HEK293 (cell line): ENCODE data around the gene EVI5.

Experiments used
- CTCF ChIA-PET: fragments of 350-600 bp; formaldehyde crosslinking; extraction: SDS; loops from one replicate; lab custom pipeline; 2021; ENCODE audit warnings: antibody characterized with exemption; lab: Yijun Ruan, JAX
- POLR2A ChIA-PET: fragments of 300-600 bp; formaldehyde crosslinking; extraction: SDS; loops from one replicate; lab custom pipeline; 2020; ENCODE audit warnings: antibody characterized with exemption, inconsistent platforms; lab: Yijun Ruan, JAX
- H3K27ac ChIP-seq: fragments of 200-500 bp; sonication (Bioruptor generic); 2 replicates; pipeline ENCODE4 v1.5.1; 2014; ENCODE audit warnings: low read depth, low read length, control low read depth, inconsistent platforms; ENCODE audit errors: extremely low read depth
- H3K36me3 ChIP-seq, 2 experiments: fragments of 200-500 bp in 1 of 2; sonication (Bioruptor generic) in 1 of 2; 1 replicate in 1 of 2; 2 replicates in 1 of 2; pipeline ENCODE4 v1.5.1; 2014 to 2017; ENCODE audit warnings: inconsistent platforms in 2 of 2, low read length in 2 of 2; ENCODE audit not compliant: control insufficient read depth in 2 of 2, insufficient read depth in 1 of 2
- H3K4me1 ChIP-seq: fragments of 200-500 bp; sonication (Bioruptor generic); 2 replicates; pipeline ENCODE4 v1.5.1; 2014; ENCODE audit warnings: mild to moderate bottlenecking, low read length, inconsistent platforms; ENCODE audit not compliant: control insufficient read depth, insufficient read depth
- H3K4me3 ChIP-seq: 2 replicates; pipeline ENCODE4 v1.5.1; 2011; ENCODE audit warnings: low read depth, mild to moderate bottlenecking, control low read depth, low read length, moderate library complexity
- H3K9me3 ChIP-seq: fragments of 200-500 bp; sonication (Bioruptor generic); 2 replicates; pipeline ENCODE4 v1.5.1; 2014; ENCODE audit warnings: low read depth, low read length, inconsistent platforms; ENCODE audit not compliant: control insufficient read depth, insufficient read depth
- SP3 ChIP-seq: fragments of 450-650 bp; formaldehyde crosslinking; IDR thresholded peaks from 2 replicates; pipeline ENCODE4 v1.5.1; 2016; ENCODE audit warnings: missing biosample characterization, missing genetic modification characterization
- TCF7L2 ChIP-seq: IDR thresholded peaks from 2 replicates; pipeline ENCODE4 v1.6.1; 2011; ENCODE audit warnings: low read depth, mild to moderate bottlenecking, inconsistent platforms, low read length, moderate library complexity, borderline replicate concordance
- ZBTB1 ChIP-seq: fragments of 450-650 bp; formaldehyde crosslinking; IDR thresholded peaks from 2 replicates; pipeline ENCODE4 v1.5.1; 2016; ENCODE audit warnings: missing biosample characterization, missing genetic modification characterization
- ZBTB48 ChIP-seq: fragments of 450-650 bp; formaldehyde crosslinking; IDR thresholded peaks from 2 replicates; pipeline ENCODE4 v1.5.1; 2016; ENCODE audit warnings: missing biosample characterization, missing genetic modification characterization
- ZFP41 ChIP-seq: fragments of 450-650 bp; formaldehyde crosslinking; IDR thresholded peaks from 2 replicates; pipeline ENCODE4 v1.5.1; 2016; ENCODE audit warnings: missing biosample characterization, missing genetic modification characterization, borderline replicate concordance
- ZNF16 ChIP-seq: fragments of 450-650 bp; formaldehyde crosslinking; IDR thresholded peaks from 2 replicates; pipeline ENCODE4 v1.5.1; 2016; ENCODE audit warnings: low read depth, missing biosample characterization, missing genetic modification characterization
- ZNF175 ChIP-seq: fragments of 450-650 bp; formaldehyde crosslinking; IDR thresholded peaks from 2 replicates; pipeline ENCODE4 v1.5.1; 2016; ENCODE audit warnings: missing biosample characterization, missing genetic modification characterization
- ZNF2 ChIP-seq: fragments of 450-650 bp; formaldehyde crosslinking; IDR thresholded peaks from 2 replicates; pipeline ENCODE4 v1.5.1; 2016; ENCODE audit warnings: missing biosample characterization, missing genetic modification characterization
- ZNF221 ChIP-seq: fragments of 450-650 bp; formaldehyde crosslinking; IDR thresholded peaks from 2 replicates; pipeline ENCODE4 v1.5.1; 2017; ENCODE audit warnings: missing biosample characterization, missing genetic modification characterization, borderline replicate concordance
- ZNF391 ChIP-seq: fragments of 450-650 bp; formaldehyde crosslinking; IDR thresholded peaks from 2 replicates; pipeline ENCODE4 v1.5.1; 2016; ENCODE audit warnings: low read depth, missing biosample characterization, missing genetic modification characterization, borderline replicate concordance
- ZNF394 ChIP-seq: fragments of 450-650 bp; formaldehyde crosslinking; IDR thresholded peaks from 2 replicates; pipeline ENCODE4 v1.5.1; 2016; ENCODE audit warnings: missing biosample characterization, missing genetic modification characterization, mild to moderate bottlenecking, moderate library complexity, borderline replicate concordance
- ZNF423 ChIP-seq: fragments of 450-650 bp; formaldehyde crosslinking; IDR thresholded peaks from 2 replicates; pipeline ENCODE4 v1.5.1; 2016; ENCODE audit warnings: missing biosample characterization, missing genetic modification characterization
- ZNF501 ChIP-seq: fragments of 450-650 bp; formaldehyde crosslinking; IDR thresholded peaks from 2 replicates; pipeline ENCODE4 v1.5.1; 2016; ENCODE audit warnings: missing biosample characterization, missing genetic modification characterization
- TF ChIP-seq, protein P1 (sequence below): fragments of 450-650 bp; formaldehyde crosslinking; IDR thresholded peaks from 2 replicates; pipeline ENCODE4 v1.5.1; 2017; ENCODE audit warnings: missing biosample characterization, mild to moderate bottlenecking, missing genetic modification characterization, moderate library complexity
- TF ChIP-seq, protein P2 (sequence below): fragments of 450-650 bp; formaldehyde crosslinking; optimal IDR thresholded peaks from 2 replicates; pipeline ENCODE3; 2016; ENCODE audit warnings: missing biosample characterization, mild to moderate bottlenecking, missing genetic modification characterization
- TF ChIP-seq, protein P3 (sequence below): fragments of 450-650 bp; formaldehyde crosslinking; IDR thresholded peaks from 2 replicates; pipeline ENCODE4 v1.5.1; 2016; ENCODE audit warnings: missing biosample characterization, missing genetic modification characterization
- TF ChIP-seq, protein P4 (sequence below): fragments of 450-650 bp; formaldehyde crosslinking; IDR thresholded peaks from 2 replicates; pipeline ENCODE4 v1.5.1; 2016; ENCODE audit warnings: missing biosample characterization, missing genetic modification characterization
- TF ChIP-seq, protein P5 (sequence below): fragments of 450-650 bp; formaldehyde crosslinking; IDR thresholded peaks from 2 replicates; pipeline ENCODE4 v1.5.1; 2016; ENCODE audit warnings: missing biosample characterization, missing genetic modification characterization

Gene EVI5

DNA sequence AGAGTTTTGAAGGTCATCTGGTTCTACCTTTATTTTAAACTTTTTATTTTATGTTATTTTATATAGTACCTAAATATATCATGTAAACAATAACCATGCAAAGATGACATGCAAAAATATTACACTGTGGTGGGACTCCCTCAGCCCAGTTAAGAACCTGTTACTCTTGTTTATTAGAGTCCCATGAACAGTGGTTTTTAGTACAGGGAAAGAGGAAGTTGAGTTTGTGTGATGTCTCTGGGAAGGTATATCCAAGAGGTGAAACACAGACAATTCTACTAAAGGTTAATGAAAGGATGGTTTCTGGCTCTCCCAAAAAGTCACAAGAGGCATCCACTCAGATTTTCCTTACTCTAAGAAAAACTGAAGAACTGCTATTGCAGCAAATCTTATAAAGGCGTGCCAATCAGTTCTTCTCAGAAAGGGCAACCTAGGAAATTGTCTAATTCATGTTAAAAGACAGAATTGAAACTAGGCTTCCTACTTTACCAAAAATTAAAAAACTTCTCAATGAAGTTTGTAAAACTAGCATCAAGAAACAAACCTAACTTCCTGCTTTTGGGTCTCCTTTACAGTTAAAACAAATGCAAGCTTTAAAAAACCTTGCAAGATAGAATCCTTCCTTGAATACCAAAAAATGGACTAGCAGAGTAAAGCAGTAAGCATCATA, 318.1 kb downstream of the EVI5 start:
- no peaks in the 10 kb centered on the region for H3K36me3 ChIP-seq
- CTCF ChIA-PET = interaction anchor here (0.7 kb wide), 1 partner anchor 35 kb away, joined by 3 read pairs; no protein-coding TSS in a partner anchor
- no peak overlapping the region for H3K27ac ChIP-seq
- no peak overlapping the region for H3K4me3 ChIP-seq
- H3K4me1 ChIP-seq = no peaks in the 10 kb centered on the region
- no peaks in the 10 kb centered on the region for H3K9me3 ChIP-seq
- TF ChIP-seq ZFP41 (no peak), ZNF16 (tag by site-specific recombination) (no peak), ZNF221 (tag by site-specific recombination) (no peak), TCF7L2 (no peak), ZNF394 (no peak), ZNF501 (tag by site-specific recombination) (no peak), ZNF175 (tag by site-specific recombination) (no peak), SP3 (tag by site-specific recombination) (no peak)
- TF ChIP-seq, protein P1, sequence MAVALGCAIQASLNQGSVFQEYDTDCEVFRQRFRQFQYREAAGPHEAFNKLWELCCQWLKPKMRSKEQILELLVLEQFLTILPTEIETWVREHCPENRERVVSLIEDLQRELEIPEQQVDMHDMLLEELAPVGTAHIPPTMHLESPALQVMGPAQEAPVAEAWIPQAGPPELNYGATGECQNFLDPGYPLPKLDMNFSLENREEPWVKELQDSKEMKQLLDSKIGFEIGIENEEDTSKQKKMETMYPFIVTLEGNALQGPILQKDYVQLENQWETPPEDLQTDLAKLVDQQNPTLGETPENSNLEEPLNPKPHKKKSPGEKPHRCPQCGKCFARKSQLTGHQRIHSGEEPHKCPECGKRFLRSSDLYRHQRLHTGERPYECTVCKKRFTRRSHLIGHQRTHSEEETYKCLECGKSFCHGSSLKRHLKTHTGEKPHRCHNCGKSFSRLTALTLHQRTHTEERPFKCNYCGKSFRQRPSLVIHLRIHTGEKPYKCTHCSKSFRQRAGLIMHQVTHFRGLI (tag by site-specific recombination) = no peak
- TF ChIP-seq, protein P2, sequence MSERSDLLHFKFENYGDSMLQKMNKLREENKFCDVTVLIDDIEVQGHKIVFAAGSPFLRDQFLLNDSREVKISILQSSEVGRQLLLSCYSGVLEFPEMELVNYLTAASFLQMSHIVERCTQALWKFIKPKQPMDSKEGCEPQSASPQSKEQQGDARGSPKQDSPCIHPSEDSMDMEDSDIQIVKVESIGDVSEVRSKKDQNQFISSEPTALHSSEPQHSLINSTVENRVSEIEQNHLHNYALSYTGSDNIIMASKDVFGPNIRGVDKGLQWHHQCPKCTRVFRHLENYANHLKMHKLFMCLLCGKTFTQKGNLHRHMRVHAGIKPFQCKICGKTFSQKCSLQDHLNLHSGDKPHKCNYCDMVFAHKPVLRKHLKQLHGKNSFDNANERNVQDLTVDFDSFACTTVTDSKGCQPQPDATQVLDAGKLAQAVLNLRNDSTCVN (tag by site-specific recombination) = no peak
- TF ChIP-seq, protein P3, sequence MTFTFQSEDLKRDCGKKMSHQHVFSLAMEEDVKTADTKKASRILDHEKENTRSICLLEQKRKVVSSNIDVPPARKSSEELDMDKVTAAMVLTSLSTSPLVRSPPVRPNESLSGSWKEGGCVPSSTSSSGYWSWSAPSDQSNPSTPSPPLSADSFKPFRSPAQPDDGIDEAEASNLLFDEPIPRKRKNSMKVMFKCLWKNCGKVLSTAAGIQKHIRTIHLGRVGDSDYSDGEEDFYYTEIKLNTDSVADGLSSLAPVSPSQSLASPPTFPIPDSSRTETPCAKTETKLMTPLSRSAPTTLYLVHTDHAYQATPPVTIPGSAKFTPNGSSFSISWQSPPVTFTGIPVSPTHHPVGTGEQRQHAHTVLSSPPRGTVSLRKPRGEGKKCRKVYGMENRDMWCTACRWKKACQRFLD (tag by site-specific recombination) = no peak
- TF ChIP-seq, protein P4, sequence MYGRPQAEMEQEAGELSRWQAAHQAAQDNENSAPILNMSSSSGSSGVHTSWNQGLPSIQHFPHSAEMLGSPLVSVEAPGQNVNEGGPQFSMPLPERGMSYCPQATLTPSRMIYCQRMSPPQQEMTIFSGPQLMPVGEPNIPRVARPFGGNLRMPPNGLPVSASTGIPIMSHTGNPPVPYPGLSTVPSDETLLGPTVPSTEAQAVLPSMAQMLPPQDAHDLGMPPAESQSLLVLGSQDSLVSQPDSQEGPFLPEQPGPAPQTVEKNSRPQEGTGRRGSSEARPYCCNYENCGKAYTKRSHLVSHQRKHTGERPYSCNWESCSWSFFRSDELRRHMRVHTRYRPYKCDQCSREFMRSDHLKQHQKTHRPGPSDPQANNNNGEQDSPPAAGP (tag by site-specific recombination) = no peak
- POLR2A ChIA-PET = no interaction called here

DNA sequence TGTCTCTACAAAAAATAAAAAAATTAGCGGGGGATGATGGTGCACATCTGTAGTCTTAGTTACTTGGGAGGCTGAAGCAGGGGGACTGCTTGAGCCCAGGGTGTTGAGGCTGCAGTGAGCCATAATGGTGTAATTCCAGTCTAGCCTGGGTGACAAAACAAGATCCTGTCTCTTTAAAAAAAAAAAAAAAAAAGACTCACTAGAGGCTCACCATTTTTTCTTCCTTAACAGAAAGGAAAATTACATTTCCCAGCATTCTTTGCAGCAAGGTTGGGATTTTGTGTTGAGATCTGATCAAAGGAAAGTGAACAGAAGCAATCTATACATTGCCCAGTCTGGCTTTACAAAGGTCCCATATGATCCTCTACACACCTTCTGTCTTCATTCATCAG, 319.7 kb downstream of the EVI5 start:
- Histone ChIP-seq H3K36me3 (no peaks in the 10 kb centered on the region), H3K4me3 (no peak overlapping the region), H3K4me1 (no peaks in the 10 kb centered on the region), H3K9me3 (no peaks in the 10 kb centered on the region), H3K27ac (no peak overlapping the region)
- ChIA-PET CTCF (interaction anchor here (0.6 kb wide), 1 partner anchor 534 kb away, joined by 8 read pairs; no protein-coding TSS in a partner anchor), POLR2A (interaction anchor here (0.5 kb wide), 1 partner anchor 19 kb away, joined by 4 read pairs; no protein-coding TSS in a partner anchor)
- no peak for TF ChIP-seq ZBTB48
- no peak for TF ChIP-seq ZBTB1

DNA sequence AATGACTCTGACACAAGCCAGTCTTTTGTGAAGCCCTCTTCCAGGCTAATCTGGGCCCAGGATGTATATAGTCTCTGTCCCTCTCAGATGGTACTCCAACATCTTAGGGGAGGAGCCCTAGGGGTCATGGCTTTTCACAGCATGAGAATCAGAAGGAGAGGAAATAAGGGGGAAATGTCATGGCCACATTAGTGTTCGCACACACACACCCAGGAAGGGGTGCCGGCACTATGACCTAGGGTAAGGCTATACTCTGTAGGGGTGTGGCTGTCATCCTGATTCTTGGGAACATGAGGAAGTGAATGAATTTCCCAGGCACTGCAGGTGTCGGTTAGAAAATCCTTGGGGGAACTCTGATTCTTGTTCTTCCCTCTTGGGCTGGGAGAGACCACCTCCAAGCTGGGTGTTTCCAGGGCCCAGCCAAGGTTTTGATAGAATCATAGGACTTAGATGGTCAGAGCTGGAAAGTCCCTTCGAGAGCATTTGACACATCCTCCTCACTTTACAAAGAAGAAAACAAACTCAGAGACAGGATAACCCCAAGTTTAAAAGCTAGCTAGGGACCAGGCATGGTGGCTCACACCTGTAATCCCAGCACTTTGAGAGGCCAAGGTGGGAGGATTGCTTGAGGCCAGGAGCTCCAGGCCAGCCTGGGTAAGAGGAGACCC, 320.2 kb downstream of the EVI5 start:
- H3K4me1 ChIP-seq = no peaks in the 10 kb centered on the region
- H3K9me3 ChIP-seq = no peaks in the 10 kb centered on the region
- POLR2A ChIA-PET = interaction anchor here (0.5 kb wide), 1 partner anchor 18 kb away, joined by 4 read pairs; no protein-coding TSS in a partner anchor
- H3K36me3 ChIP-seq = no peaks in the 10 kb centered on the region
- TF ChIP-seq ZNF423 (tag by site-specific recombination) = no peak
- no peak for TF ChIP-seq ZNF391 (tag by site-specific recombination)
- TF ChIP-seq ZNF2 (tag by site-specific recombination) = no peak
- TF ChIP-seq, protein P5, sequence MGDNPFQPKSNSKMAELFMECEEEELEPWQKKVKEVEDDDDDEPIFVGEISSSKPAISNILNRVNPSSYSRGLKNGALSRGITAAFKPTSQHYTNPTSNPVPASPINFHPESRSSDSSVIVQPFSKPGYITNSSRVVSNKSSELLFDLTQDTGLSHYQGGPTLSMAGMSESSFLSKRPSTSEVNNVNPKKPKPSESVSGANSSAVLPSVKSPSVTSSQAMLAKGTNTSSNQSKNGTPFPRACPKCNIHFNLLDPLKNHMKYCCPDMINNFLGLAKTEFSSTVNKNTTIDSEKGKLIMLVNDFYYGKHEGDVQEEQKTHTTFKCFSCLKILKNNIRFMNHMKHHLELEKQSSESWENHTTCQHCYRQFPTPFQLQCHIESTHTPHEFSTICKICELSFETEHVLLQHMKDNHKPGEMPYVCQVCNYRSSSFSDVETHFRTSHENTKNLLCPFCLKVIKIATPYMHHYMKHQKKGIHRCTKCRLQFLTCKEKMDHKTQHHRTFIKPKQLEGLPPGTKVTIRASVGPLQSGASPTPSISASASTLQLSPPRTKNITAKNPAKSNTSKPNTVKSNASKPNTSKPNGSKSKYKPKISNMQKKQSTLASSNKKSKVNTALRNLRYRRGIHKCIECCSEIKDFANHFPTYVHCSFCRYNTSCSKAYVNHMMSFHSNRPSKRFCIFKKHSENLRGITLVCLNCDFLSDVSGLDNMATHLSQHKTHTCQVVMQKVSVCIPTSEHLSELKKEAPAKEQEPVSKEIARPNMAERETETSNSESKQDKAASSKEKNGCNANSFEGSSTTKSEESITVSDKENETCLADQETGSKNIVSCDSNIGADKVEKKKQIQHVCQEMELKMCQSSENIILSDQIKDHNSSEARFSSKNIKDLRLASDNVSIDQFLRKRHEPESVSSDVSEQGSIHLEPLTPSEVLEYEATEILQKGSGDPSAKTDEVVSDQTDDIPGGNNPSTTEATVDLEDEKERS (tag by site-specific recombination) = no peak
- CTCF ChIA-PET = no interaction called here
- no peak overlapping the region for H3K4me3 ChIP-seq
- H3K27ac ChIP-seq = no peak overlapping the region
